GM19023 (cell line): ENCODE measurements around the gene CLP1.
"Not testable (repeated sequence)": the region's sequence is repeated elsewhere in the genome, so short reads cannot be mapped to it uniquely, and the experiment has no call there.

Experiments
- ATAC-seq: cut with Tn5 transposase; IDR thresholded peaks from one replicate; pipeline ENCODE4 v1.9.1; 2021; ENCODE audit warnings: mild to moderate bottlenecking, moderate library complexity; ENCODE audit not compliant: unreplicated experiment

The CLP1 gene

GRCh38 chr11:57659669-57660068 lies 2.1 kb downstream of the CLP1 start:
- ATAC-seq: no peak

- ATAC-seq: no peak
Observed at GRCh38 chr11:57662893-57663292, 5.3 kb downstream of the CLP1 start.

GRCh38 chr11:57663975-57664374 lies 6.4 kb downstream of the CLP1 start:
- no peak for ATAC-seq

GRCh38 chr11:57667117-57667735 lies 9.7 kb downstream of the CLP1 start:
- peak; percentile 63 for ATAC-seq

- ATAC-seq: peak; percentile 84
Observed at GRCh38 chr11:57667736-57668433, 10.3 kb downstream of the CLP1 start, which contains the start of gene ZDHHC5. TSS of gene ZDHHC5 (plus strand) at chr11:57668114. CDS start at chr11:57673091, 4,977 bp downstream.

GRCh38 chr11:57668434-57668782 lies 10.8 kb downstream of the CLP1 start:
- peak; percentile 15 for ATAC-seq

GRCh38 chr11:57674251-57674650 lies 16.7 kb downstream of the CLP1 start:
- no peak for ATAC-seq

GRCh38 chr11:57675176-57675941 lies 17.8 kb downstream of the CLP1 start:
- ATAC-seq: no peak

GRCh38 chr11:57679396-57679795 lies 21.8 kb downstream of the CLP1 start:
- no peak for ATAC-seq

- ATAC-seq: peak; percentile 32
Observed at GRCh38 chr11:57680552-57680874, 23.0 kb downstream of the CLP1 start.

GRCh38 chr11:57681168-57681567 lies 23.6 kb downstream of the CLP1 start:
- no peak for ATAC-seq

GRCh38 chr11:57690474-57690873 lies 32.9 kb downstream of the CLP1 start:
- not testable (repeated sequence) for ATAC-seq

GRCh38 chr11:57698843-57699365 lies 41.3 kb downstream of the CLP1 start:
- ATAC-seq: no peak

- no peak for ATAC-seq
Observed at GRCh38 chr11:57699813-57700212, 42.3 kb downstream of the CLP1 start.

GRCh38 chr11:57700425-57700824 lies 42.9 kb downstream of the CLP1 start:
- no peak for ATAC-seq

GRCh38 chr11:57703341-57703740 lies 45.8 kb downstream of the CLP1 start:
- no peak for ATAC-seq

- no peak for ATAC-seq
Observed at GRCh38 chr11:57704932-57705331, 47.4 kb downstream of the CLP1 start.

- ATAC-seq: not testable (repeated sequence)
Observed at GRCh38 chr11:57705432-57705831, 47.9 kb downstream of the CLP1 start.

GRCh38 chr11:57709802-57710367 lies 52.3 kb downstream of the CLP1 start:
- no peak for ATAC-seq
